ENCODE measurements around the gene LRRC74B. TPM values are rescaled to one million over a fixed set of nuclear protein-coding genes. Genes with fewer than 3 reads are reported as not detected.

LRRC74B gene
- total RNA-seq, 1 donor from 2014 or later: under 0.01 TPM

GRCh38 chr22:21098099-21098671, 52.4 kb downstream of the LRRC74B start:
- no peak for DNase-seq (ENCODE audit: low spot score in 2 of 2)
- no peak for FAIRE-seq

- DNase-seq (ENCODE audit: low spot score in 2 of 2): no peak
Observed at GRCh38 chr22:21099578-21099977, 53.8 kb downstream of the LRRC74B start.

GRCh38 chr22:21100149-21101032, 54.6 kb downstream of the LRRC74B start:
- FAIRE-seq: no peak

More at GRCh38 chr22:21099578-21099977, 53.8 kb downstream of the LRRC74B start:
- no peak for FAIRE-seq

GRCh38 chr22:21101877-21102638, 56.3 kb downstream of the LRRC74B start:
- no peak for FAIRE-seq
- DNase-seq (ENCODE audit: low spot score in 2 of 2): no peak

More at GRCh38 chr22:21100149-21101032, 54.6 kb downstream of the LRRC74B start:
- no peak for DNase-seq (ENCODE audit: low spot score in 2 of 2)

- peak; percentile 23 to 72 for DNase-seq (ENCODE audit: low spot score in 2 of 2)
- FAIRE-seq: no peak
Observed at GRCh38 chr22:21102659-21103267, 57.0 kb downstream of the LRRC74B start.

- FAIRE-seq: no peak
- no peak for DNase-seq (ENCODE audit: low spot score in 2 of 2)
Observed at GRCh38 chr22:21103633-21104032, 57.9 kb downstream of the LRRC74B start.

DNA sequence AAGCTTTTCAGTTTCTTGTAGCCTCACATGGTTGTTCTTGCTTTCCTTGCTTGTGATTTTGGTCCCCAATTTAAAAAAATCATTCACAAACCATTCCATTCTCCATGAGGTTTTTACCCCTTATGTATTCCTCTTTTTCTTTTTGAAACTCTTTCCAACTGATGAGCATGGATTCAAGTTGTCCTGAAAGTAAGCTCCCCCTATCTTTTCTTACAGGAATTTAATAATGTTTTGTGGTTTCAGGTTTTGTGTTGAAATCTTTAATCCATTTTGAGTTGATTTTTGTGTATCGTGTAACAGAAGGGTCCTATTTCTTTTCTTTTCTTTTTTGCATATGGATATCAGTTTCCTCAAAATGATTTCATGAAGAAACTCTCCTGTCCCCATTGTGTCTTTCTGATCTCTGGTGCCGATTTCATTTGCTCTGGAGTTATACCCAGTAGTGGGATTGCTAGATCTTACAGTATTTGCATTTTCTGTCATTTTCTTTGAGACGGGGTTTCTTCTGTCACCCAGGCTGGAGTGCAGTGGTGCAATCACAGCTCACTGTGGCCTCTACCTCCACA, 58.5 kb downstream of the LRRC74B start:
- DNase-seq (ENCODE audit: low spot score in 2 of 2): no peak
- no peak for FAIRE-seq

DNA sequence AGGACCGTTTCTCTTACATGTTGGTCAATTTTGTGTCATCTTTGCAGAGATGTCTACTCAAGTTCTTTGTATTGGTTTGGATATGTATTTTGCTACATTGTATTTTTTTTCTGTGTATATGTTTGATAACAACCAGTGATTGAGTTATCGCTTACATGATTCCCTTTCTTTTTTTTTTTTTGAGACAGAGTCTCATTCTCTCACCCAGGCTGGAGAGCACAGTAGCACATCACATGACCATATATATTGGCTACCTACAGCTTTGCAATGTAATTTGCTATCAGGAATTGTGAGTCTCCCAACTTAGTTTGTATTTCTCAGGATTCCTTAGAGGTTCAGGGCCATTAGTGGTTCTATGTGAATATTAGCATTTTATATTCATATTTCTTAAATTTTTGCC, 59.5 kb downstream of the LRRC74B start:
- DNase-seq (ENCODE audit: low spot score in 2 of 2) (no peak), FAIRE-seq (no peak)

- DNase-seq (ENCODE audit: low spot score in 2 of 2): no peak
- no peak for FAIRE-seq
Observed at GRCh38 chr22:21106000-21106399, 60.3 kb downstream of the LRRC74B start.

- no peak for FAIRE-seq
- DNase-seq (ENCODE audit: low spot score in 2 of 2): no peak
Observed at GRCh38 chr22:21108379-21109115, 62.8 kb downstream of the LRRC74B start.

Small RNA genes within 50 kb of the gene (small RNA-seq; reads per million reads assigned to genes)
- gene MIR649: not detected

Other genes starting within 250 kb of the LRRC74B start
- 67.7 TPM for gene PI4KA, start 187.1 kb upstream of the LRRC74B start, total RNA-seq
- gene SNAP29, start 186.9 kb upstream of the LRRC74B start, total RNA-seq: 6.5 TPM
- gene CRKL, start 128.5 kb upstream of the LRRC74B start, total RNA-seq: 53.4 TPM
- 4.5 TPM for gene AIFM3, start 78.7 kb upstream of the LRRC74B start, total RNA-seq
- gene LZTR1, start 63.6 kb upstream of the LRRC74B start, total RNA-seq: 37.5 TPM
- gene THAP7, start 43.8 kb upstream of the LRRC74B start, total RNA-seq: 22.0 TPM
- 0.41 TPM for gene P2RX6, start 30.8 kb upstream of the LRRC74B start, total RNA-seq
- 2.0 TPM for gene SLC7A4, start 13.4 kb upstream of the LRRC74B start, total RNA-seq

Data from frontal cortex (tissue), 4 donors.